HG02623 (cell line): ENCODE measurements around the gene TAC1.
"Not testable (repeated sequence)": the region's sequence is repeated elsewhere in the genome, so short reads cannot be mapped to it uniquely, and the experiment has no call there.

ENCODE experiments used
- ATAC-seq: cut with Tn5 transposase; IDR thresholded peaks from one replicate; pipeline ENCODE4 v1.9.1; 2021; ENCODE audit warnings: moderate library complexity; ENCODE audit not compliant: unreplicated experiment

Gene TAC1, protein sequence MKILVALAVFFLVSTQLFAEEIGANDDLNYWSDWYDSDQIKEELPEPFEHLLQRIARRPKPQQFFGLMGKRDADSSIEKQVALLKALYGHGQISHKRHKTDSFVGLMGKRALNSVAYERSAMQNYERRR

GRCh38 chr7:97731736-97732564 is at the start of gene TAC1:
Gene TAC1 (plus strand): TSS chr7:97732086. CDS start chr7:97732613, 527 bp downstream.
- no peak for ATAC-seq

- ATAC-seq, result no peak
These were observed 45.9 kb upstream of the TAC1 start for GRCh38 chr7:97685952-97686351.

- ATAC-seq, result no peak
These were observed 38.3 kb upstream of the TAC1 start for GRCh38 chr7:97693586-97693985.

- ATAC-seq, result no peak
These were observed 37.5 kb upstream of the TAC1 start for GRCh38 chr7:97694355-97694754.

DNA sequence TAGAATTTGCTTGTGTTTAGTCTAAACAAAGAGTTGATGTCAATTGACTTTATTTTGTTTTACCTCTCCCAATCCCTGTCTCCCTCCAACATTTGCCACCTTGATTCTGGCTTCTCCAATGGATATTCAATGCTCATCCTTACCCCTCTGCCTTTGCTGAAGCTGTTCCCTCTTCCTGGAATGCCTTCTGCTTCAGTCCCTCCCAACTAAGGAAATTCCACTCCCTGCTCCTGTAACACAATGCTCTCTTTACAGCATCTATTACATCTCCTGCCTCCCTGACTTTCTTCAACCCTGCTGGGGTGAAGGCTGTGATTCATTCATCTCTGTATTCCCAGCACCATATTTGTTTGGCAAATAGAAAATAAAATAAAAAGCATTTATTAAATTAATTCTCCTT is 34.5 kb upstream of the TAC1 start:
- ATAC-seq, result no peak

DNA sequence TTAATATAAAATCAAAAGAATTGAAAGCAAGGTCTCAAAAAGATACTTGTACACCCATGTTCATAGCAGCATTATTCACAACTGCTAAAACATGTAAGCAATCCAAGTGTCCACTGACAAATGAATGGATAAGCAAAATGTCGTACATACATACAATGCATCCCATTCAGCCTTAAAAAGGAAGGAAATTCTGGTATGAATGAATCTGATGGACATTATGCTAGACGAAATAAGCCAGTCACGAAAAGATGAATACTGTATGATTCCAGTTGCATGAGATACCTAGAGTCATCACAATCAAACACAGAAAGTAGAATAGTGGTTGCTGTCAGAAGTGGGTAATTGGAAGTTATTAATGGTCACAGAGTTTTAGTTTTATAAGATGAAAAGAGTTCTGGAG is 9.5 kb upstream of the TAC1 start:
- ATAC-seq, result no peak

DNA sequence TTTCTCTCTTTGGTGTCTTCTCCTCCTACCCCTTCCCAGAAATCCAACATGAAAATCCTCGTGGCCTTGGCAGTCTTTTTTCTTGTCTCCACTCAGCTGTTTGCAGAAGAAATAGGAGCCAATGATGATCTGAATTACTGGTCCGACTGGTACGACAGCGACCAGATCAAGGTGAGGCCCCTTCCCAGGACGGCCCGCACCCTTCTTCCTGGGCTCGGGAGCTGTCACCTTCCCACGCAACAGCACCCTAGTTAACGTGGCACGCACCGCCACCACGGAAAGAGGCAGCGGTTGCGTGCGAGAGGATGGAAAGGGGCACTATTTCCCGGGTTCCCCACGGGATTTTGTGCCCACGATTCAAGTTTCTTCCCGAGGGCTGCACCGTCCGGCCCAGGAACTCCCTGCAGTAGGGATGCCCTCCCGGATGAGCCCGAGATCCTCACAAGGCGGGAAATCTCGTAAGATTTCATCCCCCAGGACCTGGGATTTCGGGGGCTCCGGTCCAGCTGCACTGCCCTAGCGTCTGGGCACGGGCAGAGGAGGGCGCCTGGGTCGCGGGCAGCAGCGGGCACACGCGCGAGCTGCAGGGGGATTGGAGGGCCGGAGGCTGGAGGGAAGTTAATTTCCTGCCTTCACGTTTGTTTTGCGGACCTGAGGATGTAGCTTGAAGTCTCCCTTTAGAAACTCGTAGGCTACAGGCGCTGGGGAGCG is 834 bp downstream of the TAC1 start:
- ATAC-seq, result no peak

DNA sequence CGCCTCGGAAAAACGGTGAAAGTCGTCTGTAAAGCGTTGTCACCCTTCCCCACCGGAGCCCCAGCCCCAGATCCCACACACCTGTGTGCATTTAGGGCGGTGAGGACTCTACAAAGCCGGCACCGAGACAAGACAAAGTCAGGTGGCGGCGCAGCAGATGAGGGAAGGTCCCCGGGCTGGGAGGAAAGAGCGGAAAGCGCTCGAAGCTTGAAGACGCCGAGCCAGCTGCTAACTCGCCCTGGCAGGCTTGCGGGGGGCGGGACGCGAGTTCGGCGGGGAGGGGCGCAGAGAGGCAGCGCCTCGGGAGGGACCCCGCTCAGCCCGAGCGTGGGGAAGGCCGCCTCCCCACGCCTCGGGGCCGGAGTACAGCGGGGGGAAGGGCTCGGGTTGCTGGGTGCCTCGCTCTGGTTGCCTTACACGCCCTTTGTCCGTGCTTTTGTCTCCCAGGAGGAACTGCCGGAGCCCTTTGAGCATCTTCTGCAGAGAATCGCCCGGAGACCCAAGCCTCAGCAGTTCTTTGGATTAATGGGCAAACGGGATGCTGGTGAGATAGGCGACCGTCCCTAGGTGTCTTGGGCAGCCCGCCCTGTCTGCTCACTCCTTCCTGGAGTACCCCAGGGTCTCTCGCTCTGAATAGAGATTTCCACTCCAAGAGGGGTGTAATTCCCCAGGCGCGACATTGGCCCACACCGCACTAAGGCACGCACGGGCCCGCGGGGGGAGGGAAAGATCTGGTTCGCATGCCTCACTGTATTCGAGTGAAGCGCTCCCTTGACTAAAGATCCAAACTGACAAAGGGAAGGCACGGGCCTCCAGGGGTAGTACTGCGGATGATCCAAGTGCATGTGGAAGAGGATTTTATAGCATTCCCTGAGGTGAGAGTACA is 1.6 kb downstream of the TAC1 start:
- ATAC-seq, result no peak

DNA sequence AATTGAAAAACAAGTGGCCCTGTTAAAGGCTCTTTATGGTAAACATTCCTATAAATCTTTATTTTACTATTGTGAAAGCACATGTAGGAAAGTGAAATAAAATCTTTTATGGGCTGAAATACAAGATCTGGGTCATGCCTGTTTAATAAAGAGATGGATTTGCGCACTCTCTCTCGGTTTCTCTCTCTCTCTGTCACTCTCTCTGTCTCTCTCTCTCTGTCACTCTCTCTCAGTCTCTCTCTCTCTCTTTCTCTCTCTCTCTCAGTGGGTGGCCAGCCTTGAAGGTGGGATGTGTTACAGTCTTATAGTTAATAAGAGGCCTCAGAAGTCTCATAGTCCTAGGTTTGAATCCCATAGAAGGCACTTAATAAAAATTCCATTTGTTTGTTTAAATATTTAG is 2.4 kb downstream of the TAC1 start:
- no peak for ATAC-seq

DNA sequence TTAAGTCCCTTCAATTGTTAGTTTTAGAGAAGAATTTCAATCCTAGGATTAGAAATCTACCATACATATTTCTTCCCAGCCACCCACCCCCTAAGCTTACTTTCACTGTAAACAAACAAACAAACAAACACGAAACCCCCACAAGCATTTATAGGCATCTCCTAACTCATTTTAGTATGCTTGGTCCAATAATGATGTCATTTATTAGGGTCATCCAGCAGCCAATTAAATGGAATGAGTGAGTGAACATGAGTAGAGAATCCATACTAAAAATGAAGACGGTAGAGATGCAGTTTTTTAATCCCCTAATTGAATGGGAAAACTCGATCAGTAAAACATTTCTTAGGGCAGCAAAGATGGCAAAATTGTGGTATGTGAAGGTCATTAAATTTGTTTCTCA is 3.2 kb downstream of the TAC1 start:
- ATAC-seq, result no peak

- ATAC-seq, result no peak
These were observed 16.6 kb downstream of the TAC1 start for GRCh38 chr7:97748482-97748881.

GRCh38 chr7:97751566-97751965 is 19.7 kb downstream of the TAC1 start:
- no peak for ATAC-seq

DNA sequence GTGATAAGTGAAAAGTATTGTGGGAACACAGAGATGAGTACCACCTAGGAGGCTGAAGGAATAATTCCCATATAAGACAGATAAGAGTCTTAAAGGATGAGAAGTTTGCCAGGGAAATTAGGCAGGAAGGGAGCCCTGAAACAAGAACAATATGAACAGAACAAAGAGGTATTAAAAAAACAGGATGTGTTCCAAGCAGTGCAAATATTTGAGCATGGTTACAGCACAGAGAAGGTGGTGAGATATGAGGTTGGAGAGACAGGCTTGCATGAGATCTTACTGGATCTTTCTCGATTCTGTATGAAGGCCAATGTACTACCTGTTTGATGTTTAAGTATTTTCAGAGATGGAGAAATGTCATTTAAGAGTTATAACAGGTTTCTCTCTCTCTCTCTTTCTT is 20.3 kb downstream of the TAC1 start:
- no peak for ATAC-seq

- ATAC-seq, result no peak
These were observed 25.9 kb downstream of the TAC1 start for GRCh38 chr7:97757824-97758223.

GRCh38 chr7:97770850-97771249 is 39.0 kb downstream of the TAC1 start:
- no peak for ATAC-seq

DNA sequence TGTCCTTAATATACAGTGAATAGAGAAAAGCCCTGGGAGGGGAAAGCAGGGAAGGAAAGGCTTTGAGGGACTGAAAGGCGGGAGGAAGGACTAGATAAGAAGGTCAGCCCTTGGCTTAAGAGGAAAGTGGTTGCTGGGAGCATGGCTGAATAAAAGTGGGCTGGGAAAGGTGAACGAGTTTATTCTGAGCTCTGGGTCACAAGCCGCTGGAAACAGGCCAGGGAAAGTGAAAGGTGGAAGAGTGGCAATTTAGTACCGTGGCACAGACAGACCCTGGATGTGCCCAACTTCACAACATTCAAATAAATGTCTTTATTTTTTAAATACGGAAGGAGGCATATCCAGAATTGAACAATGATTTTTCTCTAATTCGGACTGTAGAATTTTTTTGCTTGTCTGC is 39.7 kb downstream of the TAC1 start:
- no peak for ATAC-seq

GRCh38 chr7:97772045-97772901 is 40.4 kb downstream of the TAC1 start:
- ATAC-seq, result no peak

DNA sequence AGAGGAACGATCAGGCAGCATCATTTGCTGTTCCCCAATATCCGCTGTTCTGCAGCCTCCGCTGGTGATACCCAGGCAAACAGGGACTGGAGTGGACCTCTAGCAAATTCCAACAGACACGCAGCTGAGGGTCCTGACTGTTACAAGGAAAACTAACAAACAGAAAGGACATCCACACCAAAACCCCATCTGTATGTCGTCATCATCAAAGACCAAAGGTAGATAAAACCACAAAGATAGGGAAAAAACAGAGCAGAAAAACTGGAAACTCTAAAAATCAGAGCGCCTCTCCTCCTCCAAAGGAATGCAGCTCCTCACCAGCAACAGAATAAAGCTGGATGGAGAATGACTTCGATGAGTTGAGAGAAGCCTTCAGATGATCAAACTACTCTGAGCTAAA is 54.5 kb downstream of the TAC1 start:
- ATAC-seq, result not testable (repeated sequence)
